NCI-H1105 treated with DMSO at 0.1 percent for 48 hours (cell line): Measurements from ENCODE around the gene GRK5.

ENCODE experiments used
- DNase-seq: peaks from one replicate; lab custom pipeline; 2025; lab: John Stamatoyannopoulos, UW

Gene GRK5

DNA sequence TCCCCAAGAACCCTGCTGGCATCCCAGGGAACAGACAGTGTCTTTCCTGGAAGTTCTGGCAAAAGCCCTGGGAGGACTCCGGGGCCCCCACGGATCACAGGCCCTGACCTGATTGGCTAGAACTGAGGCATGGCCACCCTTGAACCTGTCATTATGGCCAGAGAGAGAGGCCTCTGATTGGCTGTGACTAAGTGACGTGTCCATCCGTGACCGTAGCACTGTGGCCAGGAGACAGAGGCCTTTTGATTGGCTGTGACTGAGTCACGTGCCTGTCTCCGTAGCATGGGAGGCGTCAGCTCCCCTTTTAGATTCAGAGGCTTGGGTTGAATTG is 171.3 kb downstream of the GRK5 start:
- no peak for DNase-seq

DNA sequence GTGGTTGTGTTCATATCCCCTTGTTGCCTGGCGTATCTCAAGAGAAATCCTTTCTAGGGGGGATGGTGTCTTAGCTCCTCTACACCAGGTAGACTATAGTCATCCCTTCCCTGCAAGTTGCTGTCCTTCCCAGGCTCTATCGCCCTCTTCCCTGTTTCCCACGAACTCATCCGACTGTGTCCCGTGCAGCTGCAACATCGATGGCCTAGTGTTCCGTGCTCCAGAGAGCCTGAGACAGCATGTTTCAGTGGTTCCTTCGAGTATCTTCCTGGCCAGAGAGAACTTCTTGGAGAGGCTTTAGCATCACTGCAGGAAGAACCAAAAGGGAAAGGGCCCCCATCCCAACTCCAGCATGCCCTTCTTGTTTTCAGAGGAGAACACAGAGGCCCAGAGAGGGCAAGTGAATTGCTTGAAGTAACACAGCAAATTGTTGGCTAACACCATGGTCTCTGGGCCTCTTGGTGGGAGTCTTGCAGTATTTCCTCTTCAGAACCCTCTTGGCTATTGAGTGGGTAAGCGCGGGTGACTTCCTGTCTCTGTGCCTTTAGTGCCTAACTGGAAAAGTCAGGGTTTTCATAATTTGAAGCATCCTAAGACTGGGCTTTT is 172.2 kb downstream of the GRK5 start:
- DNase-seq = no peak

DNA sequence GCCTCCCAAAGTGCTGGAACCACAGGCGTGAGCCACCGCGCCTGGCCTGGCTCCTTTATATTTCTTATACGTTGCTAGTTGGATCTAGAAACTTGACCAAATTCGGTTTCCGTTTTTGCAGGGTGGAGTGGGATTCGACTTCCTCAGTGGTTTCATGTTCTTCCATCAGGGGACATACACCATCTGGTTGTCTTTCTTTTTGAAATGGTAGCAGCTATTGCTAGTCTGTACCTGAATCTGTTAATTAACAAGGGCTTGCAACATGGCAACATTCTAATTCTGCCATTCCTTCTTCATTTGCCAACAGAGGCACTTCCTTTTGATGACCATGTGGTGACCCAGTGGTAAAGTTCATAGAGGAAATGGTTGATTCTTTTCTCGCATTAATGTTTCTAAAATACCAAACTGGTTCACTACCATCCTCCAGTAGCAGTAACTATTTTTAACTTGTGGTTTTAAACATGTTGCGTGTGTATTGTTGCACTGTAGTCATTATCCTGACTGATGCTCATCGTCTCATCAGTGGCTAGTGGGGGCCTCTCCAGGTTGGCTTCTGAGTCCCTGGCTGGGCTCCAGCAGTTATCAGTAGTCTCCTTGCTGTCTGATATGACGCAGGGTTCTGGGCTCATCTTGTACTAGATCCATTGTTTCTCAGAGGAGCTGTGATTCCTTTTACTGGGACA is 175.9 kb downstream of the GRK5 start:
- DNase-seq = no peak

DNA sequence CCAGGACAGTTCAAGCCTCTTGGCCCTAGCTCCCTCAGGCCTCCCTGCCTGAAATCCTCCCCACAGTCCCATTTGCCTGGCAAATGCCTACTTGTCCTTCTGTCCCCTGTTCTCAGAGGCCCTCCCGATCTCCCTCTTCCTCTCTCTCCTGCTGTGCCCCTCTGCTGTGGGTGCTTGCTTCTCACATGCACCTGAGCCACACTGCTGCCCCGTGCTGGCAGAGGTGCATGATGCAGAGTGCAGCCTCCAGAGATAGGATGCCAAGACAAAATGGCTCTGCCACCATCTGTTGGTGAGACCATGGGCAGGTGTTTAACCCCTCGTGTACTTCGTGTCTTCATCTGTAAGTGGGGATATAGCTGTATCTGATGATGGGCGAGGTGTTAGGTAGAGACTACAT is 176.8 kb downstream of the GRK5 start:
- DNase-seq = no peak

DNA sequence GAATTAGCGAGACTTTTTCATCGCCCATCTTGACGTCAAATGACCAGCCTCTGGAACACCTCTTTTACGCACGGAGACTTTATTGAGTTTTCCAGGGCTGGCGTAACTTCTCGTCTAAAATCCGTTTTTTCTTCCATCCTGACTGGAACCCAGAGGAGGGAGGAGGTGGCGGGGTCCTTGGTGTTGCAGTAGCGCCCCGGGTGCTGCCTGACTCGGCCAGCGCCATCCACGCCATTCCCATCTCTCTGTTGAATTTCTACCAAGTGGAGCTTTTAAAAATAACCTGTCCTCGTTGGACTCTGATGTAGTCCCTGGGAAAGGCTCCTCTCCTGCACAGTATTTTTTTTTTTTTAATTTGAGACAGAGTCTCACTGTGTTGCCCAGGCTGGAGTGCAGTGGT is 179.3 kb downstream of the GRK5 start:
- DNase-seq = no peak

DNA sequence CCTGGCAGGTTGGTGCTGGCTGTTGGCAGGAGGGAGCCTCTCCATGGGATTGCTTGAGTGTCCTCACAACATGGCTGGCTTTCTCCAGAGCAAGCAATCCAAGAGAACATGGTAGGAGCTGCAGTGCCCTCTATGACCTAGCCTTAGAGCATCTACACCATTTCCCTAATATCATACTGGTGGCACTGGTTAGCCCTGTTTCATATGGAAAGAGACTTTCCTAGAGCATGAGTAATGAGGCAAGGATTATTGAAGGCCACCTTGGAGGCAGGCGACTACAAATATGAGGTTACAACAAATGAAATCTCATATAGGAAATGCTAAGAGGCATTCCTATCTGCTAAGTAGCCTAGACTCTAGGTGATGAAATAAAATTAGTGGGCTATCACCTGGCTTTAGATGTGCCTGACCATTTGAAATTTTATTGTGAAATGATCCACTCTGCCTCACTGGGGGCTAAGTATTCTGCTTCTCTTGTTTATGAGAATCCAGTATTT is 181.5 kb downstream of the GRK5 start:
- DNase-seq = no peak

DNA sequence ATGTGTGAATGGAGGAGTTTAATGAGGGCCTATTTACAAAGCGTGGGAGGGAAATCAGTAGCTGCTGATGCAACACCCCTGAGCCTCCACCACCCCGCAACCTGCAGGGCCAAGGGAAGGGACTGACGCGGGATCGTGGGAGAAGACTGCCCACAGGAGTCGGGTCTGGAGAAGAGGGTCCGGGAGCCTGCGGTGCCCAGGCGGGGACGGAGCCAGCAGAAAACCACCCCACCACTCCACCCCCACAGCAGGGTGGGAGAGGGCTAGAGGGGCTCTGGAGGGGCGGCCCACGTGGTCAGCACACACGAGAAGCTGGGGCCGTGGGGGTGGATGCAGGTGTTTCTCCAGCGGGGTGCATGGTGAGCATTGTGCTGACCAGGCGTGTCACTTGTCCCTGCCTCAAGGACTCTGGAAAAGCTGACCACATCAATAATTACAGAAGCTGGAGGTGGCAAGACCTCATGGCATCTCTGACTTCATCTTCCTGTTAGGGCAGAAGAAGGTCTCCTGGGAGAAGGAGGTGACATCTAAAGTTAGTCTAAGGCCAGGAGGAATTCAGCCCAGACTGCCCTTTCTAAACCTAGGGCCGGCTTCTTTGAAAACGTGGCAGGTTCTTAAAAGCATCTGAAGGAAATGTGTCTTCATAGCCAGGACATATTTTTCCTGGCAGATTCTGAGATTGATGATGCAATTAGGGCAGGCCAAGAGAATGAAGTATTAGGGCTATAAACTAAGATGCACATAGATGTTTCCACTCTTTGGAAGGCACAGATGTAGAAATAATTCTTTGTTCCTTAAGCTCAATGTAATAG is 184.3 kb downstream of the GRK5 start:
- no peak for DNase-seq

DNA sequence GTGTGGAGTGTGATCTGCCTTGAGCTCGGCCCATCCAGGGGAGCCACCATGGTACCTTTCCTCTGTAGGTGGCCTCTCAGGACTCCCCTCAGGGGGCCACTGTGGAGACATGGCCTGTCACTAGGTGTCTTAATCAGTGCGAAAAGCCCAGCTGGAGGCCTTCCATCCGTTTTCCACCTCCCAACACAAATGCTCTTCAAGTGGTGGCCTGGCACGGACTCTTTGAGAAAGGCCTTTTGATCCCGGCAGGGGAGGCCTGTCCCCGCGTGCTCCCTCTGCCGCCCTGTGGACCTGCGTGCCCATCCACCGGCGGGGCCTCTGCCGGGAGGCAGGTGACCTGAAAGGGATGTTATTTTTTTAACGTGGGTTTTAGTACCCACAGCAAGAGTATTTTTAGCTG is 185.6 kb downstream of the GRK5 start:
- no peak for DNase-seq

DNA sequence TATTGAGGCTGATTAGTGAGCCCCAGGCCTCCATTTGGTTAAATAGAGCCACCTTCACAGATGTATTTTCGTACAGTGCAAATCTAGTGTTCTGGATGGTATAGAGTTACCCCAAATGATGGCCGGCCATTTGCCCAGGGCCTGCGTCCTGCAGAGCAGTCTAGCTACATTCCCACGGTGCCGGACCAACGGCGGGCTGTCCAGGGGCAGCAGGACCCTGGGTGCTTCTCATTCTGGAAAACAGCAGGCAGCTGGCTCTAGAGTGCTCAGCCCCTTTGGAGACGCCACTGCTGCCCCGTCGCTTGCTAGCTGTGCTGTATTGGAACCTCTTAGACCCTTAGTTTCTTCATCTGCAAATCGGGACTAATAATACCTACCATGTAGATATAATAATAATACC is 186.1 kb downstream of the GRK5 start:
- DNase-seq = no peak

DNA sequence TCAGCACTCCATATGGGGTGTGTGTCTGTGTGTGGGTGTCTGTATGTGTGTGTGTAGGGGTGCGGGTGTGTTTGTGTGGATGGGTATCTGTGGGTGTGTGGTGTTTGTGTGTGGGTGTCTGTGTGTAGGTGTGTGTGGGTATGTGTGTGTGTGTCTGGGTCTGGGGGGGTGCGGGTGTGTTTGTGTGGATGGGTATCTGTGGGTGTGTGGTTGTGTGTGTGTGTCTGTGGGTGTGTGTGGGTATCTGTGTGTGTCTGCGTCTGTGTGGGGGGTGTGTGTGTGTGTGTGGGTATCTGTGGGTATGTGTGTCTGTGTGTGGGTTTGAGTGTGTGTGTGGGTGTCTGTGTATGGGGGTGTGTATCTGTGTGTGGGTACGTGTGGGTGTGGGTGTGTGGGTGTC is 186.5 kb downstream of the GRK5 start:
- DNase-seq = no peak

DNA sequence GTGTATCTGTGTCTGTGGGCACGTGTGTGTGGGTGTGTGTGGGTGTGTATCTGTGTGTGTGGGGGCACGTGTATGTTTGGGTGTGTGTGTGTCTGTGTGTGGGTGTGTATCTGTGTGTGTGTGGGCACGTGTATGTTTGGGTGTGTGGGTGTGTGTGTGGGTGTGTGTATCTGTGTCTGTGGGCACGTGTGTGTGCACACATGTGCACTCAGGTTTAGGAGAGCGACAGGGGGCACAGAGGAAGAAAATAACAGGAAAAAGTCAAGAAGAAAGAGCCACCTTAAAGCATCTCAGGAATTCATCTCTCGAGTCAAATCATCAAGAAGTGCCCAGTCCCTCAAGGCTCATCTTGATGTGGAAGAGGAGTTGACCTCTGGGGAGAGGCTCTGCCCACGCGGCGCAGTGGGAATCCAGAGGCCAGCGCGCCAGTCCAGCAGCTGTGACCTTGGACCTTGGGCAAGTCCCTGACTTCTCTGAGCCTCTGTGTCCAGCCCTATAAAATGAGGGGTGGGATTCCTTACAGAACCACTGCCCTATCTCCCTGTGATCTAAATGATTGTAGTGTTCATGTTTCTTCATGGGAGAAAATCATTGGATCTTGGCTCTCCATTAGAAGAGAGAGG is 187.4 kb downstream of the GRK5 start:
- DNase-seq = no peak

DNA sequence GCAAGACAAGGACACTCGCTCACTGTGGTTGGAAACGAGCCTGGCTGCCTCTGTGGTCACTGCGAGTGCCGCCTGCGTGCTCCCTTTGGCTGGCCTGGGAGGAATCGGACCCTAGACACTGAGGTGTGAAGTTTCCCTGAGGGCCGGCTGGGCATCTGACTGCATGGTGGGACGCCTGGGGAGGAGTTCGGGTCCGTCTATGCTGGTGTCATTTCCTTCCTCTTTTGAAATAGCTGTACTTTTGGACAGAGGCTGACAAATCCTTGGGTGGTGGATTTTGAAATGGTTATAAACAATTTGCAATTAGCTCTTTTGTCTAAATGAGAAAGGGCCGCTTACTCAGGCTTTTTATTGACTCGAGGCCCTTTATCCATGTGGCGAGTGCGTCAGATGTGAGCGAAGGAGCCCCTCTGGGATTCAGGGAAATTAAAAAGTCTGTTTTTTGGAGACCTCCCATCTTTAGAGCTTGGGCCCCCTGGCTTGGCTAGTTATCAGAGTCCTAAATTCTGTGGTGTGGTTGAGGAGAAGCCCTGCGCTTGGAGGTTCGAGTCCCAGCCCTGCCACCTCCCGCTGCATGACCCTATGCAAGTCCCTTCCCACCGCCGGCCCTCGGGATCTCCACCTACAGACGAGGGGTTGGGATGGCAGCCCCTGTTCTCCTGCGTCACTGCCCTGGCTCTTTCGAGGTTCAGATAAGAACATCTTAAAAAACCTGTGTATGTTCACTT is 188.1 kb downstream of the GRK5 start:
- no peak for DNase-seq

DNA sequence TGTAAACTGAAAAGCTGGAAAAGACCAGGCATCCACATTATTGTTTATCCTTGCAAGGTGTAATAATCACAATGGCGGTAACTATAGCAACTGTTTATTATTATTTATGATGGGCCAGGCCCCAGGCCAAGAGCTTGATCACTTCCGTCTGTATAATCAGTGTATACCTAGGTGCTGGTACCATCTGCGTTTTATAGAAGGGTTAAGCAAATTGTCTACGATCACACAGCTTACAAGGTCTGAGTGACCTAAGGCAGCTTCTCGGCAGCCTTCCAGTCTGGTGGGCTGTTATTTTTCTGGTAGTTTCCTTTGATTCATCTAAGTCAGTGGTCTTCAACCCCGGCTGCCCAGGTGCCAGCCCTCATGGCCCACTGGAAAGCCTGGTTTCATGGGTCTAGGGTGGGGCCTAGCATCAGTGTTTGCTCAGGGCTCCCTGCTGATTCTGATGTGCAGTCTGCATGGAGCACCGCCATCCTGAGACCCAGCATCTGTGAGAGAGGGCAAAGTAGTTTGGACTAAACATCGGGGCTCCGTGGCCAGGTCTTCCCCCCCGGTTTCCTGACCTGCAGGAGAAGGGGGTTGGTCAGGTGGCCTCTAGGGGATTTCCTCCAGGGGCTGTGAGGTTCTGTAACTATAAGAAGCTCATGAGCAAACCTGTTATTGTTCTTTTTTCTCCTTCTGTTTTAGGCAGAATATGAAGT is 188.8 kb downstream of the GRK5 start:
- DNase-seq = no peak

DNA sequence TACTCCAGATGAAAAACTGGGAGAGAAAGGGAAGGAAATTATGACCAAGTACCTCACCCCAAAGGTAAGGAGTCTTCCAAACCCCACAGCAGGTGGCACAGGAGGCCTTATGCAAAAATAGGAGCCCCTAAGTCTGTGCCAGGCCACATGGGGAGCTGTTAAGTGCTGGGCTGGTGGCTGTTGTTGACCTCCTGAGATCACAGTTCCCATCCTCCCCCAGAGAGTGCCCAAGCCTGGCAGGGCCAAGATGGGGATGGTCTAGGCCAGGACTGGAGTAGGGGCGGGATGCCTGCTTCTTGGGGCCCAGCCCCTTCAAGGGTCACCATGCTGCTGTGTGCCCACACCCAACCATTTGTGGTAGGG is 189.3 kb downstream of the GRK5 start:
- DNase-seq = no peak

DNA sequence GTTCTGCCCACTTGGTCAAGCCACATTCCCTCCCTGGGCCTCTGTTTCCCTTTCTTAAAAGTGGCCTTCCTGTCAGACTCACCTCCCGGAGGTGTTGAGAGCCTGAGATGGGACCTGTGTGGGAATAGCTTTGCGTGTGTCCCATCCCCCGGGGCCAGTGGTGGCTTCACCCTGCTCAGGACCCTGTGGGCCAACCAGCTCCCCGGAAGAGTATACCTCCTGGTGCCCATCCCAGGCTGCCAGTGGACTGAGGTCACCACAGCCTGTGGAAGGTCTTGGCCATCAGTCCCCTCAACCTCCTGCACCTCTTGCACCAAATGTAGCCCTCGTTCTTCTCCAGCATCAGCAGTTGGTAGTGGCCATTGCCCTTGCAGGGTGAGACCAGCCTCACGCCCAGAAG is 190.0 kb downstream of the GRK5 start:
- no peak for DNase-seq

DNA sequence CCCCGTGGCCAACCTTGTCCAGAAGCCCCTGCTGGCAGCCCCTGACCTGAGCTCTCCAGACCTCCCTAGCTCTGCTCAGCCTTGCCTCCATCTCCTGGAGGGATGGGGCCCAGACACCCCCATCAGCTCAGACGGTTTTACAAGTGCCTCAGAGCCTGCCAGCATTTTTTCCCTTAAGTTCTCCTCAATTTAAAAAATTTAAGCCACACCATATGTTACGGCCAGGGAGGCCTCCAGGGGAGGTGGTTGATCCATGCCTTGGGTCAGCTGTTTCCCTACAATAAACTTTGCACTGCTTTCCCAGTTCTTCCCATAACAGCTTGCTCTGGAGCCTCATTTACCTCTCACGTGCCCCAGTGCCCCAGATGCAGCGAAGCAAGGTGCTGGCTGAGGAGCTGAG is 191.6 kb downstream of the GRK5 start:
- no peak for DNase-seq

DNA sequence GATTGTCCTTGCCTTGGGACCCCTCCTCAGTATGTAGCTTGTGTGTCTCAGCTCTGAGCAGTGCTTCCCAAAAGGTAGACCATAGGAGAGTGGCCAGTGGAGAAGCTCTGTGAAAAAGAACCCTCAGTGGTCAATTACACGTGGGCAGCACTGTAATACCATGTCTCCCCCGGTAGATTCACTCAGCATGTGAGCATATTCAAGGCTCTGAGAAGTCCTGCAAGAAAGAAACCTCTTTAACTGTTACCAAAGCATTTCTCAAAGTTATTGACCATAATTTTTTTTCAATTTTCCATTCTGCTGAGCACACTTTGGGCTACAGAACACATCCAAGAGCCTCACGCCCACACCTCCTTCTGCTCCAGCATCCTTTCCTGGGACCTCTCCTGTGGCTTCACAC is 192.1 kb downstream of the GRK5 start:
- DNase-seq = no peak

DNA sequence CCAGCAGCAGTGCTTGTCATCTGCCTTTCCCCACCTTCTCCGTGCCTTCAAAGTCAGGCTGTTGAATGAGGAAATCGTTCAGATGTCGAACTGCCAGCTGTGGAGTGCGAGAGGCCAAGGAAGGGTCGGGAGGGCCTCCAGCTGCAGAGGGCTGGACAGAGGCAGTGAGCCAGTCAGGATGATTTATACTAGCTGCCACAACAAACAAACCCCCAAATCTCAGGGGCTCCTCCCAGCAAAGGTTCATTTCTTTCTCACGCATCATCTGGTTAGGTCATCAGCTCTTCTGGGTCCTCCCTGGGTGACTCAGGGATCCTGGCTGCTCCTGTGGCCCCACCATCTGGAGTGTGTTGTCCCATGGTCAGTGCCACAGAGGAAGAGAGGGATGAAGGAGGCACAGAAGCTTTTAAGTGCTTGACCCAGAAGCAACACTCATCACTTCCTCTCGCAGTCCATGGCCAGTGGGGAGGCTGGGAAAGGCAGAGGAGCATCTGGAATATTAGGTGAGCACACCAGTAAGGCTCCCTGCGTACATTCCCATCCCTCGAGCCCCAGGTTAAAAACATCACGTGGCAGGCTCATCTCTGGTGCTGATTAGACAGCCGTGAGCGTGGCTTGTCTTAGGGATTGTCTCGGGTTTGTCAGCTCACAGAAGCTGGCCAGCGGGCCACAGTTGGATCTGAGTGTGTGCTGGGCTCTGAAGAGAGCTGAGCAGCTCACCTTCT is 194.5 kb downstream of the GRK5 start:
- no peak for DNase-seq

DNA sequence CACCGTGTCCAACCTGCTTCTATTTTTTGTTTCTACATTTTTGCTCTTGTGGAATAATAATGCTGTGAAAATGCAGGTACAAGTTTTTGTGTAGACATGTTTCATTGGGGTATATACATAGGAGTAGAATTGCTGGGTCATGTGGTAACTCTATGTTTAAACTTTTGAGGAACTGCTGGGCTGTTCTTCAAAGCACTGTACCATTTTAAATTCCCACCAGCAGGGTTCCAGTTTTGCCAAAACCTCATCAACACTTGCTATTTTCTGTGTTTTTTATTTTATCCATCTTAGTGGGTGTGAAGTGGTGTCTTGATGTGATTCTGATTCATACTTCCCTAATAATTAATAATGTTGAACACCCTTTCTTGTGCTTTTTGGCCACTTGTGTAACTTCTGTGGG is 196.6 kb downstream of the GRK5 start:
- DNase-seq = no peak

DNA sequence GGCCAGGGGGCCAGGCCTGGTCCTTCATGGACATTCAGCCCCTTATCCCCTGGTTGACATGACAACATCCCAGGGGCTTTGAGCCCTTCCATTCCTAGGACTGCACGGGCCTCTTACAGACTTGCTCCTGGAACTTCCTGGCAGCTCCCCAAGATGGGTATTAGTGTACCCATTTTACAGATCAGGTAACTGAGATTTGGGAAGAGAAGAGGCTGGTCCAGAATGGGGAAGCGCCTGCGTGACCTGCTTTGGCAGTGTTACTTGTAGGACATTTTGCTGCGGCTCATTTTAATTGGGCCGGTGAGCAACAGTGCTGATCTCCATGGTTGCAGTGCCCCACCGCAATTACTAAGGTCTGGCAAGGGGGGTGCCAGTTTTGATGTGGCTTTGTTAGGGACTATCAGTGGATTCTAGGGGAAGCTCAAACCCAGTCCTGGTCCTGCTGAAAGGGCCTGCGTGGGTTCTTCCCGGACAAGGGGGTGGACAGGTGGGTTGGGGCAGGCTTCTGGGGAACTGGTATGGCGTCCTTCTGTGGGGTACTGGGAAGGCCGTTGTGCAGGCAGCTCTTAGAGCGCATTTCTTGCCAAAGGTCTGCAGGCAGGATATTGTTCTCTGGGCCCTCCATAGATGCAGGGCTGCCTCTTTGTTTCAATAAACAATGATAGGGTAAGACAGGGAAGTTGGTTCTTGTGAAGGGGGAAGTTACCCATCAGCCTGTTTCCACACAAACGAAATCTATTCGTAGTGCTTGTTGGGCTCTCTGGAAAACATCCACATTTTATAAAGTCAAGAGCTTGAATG is 197.5 kb downstream of the GRK5 start:
- no peak for DNase-seq
